GM12878 (cell line): ENCODE results near the gene ST8SIA1. TPM values are rescaled to one million over a fixed set of nuclear protein-coding genes. Genes with fewer than 3 reads are reported as not detected.

Experiments
- ATAC-seq: fragments of 200-7000 bp; cut with Tn5 transposase; 3 replicates; pipeline ENCODE4 v1.9.1; 2020; ENCODE audit warnings: mild to moderate bottlenecking, moderate library complexity
- BruUV-seq: library from RNA; stranded (reverse); fragments of 400-500 nt; replicated peaks from 2 replicates; lab custom pipeline; 2021; lab: Mats Ljungman, UMichigan
- CTCF ChIA-PET: fragments of 300-600 bp; sonication (Branson Sonifier 250); formaldehyde crosslinking; extraction: SDS; loops from one replicate; lab custom pipeline; 2021; ENCODE audit warnings: inconsistent platforms; lab: Yijun Ruan, JAX
- POLR2A ChIA-PET: fragments of 350-600 bp; formaldehyde crosslinking; extraction: SDS; loops from one replicate; lab custom pipeline; 2021; ENCODE audit warnings: inconsistent platforms; lab: Charles Lee
- RAD21 ChIA-PET: fragments of 300-600 bp; sonication (Branson Sonifier 250); formaldehyde crosslinking; loops from one replicate; lab custom pipeline; 2023; ENCODE audit warnings: antibody characterized with exemption; ENCODE audit not compliant: unreplicated experiment; lab: Charles Lee
- SMC1A ChIA-PET: fragments of 300-600 bp; sonication (Branson Sonifier 250); formaldehyde crosslinking; loops from one replicate; lab custom pipeline; 2023; ENCODE audit not compliant: unreplicated experiment, uncharacterized antibody; lab: Charles Lee
- DNase-seq: peaks from one replicate; pipeline ENCODE4 v3.0.0-alpha.2; 2011; ENCODE audit warnings: low read depth, low spot score
- FAIRE-seq: peaks from 3 replicates; lab custom pipeline; 2011; peaks lifted over from hg19 to GRCh38; lab: Jason Lieb, UNC
- H2AFZ ChIP-seq: 2 replicates; pipeline ENCODE4 v1.6.0; 2011; ENCODE audit warnings: low read depth, low read length, control low read depth; ENCODE audit not compliant: control insufficient read depth
- H3K27ac ChIP-seq: 2 replicates; pipeline ENCODE4 v1.5.1; 2011; ENCODE audit warnings: control low read depth; ENCODE audit not compliant: control insufficient read depth, insufficient read depth
- H3K27me3 ChIP-seq, 2 experiments: replicated peaks in 1 of 2; 2 replicates each; pipeline versions ENCODE4 v1.6.0 to v1.6.1; 2011; ENCODE audit warnings: low read length in 1 of 2; ENCODE audit not compliant: control insufficient read depth in 2 of 2, insufficient read depth in 2 of 2
- H3K36me3 ChIP-seq, 2 experiments: 2 replicates each; pipeline ENCODE4 v1.5.1; 2011; ENCODE audit warnings: low read length in 1 of 2; ENCODE audit not compliant: control insufficient read depth in 2 of 2, insufficient read depth in 2 of 2
- H3K4me1 ChIP-seq: 2 replicates; pipeline ENCODE4 v1.6.1; 2011; ENCODE audit warnings: mild to moderate bottlenecking, low read length, moderate library complexity, mixed read lengths; ENCODE audit not compliant: control insufficient read depth, insufficient read depth
- H3K4me2 ChIP-seq: 2 replicates; pipeline ENCODE4 v1.6.0; 2011; ENCODE audit warnings: control low read depth; ENCODE audit not compliant: control insufficient read depth, insufficient read depth
- H3K4me3 ChIP-seq: fragments of 200-600 bp; sonication (generic); 2 replicates; pipeline ENCODE4 v1.5.1; 2016
- H3K79me2 ChIP-seq: 2 replicates; pipeline ENCODE4 v1.6.0; 2011; ENCODE audit warnings: low read length; ENCODE audit not compliant: control insufficient read depth, insufficient read depth
- H3K9ac ChIP-seq: 2 replicates; pipeline ENCODE4 v1.8.0; 2011; ENCODE audit warnings: low read length, control low read depth, mixed read lengths; ENCODE audit not compliant: control insufficient read depth, insufficient read depth
- H3K9me3 ChIP-seq: replicated peaks from 3 replicates; pipeline ENCODE4 v1.5.1; 2011; ENCODE audit warnings: mild to moderate bottlenecking, low read length; ENCODE audit not compliant: control insufficient read depth, insufficient read depth
- H4K20me1 ChIP-seq: 2 replicates; pipeline ENCODE4 v1.6.0; 2011; ENCODE audit not compliant: control insufficient read depth, insufficient read depth
- ATF2 ChIP-seq: IDR thresholded peaks from 2 replicates; pipeline ENCODE4 v1.6.1; 2012; ENCODE audit warnings: low read length, inconsistent platforms
- CHD1 ChIP-seq: IDR thresholded peaks from 2 replicates; pipeline ENCODE4 v1.6.1; 2012; ENCODE audit warnings: low read depth, low read length, improper control_type of control experiment
- CHD2 ChIP-seq: IDR thresholded peaks from 2 replicates; pipeline ENCODE4 v1.6.1; 2011; ENCODE audit warnings: low read depth, low read length, improper control_type of control experiment, borderline replicate concordance
- CREM ChIP-seq: IDR thresholded peaks from 2 replicates; pipeline ENCODE4 v1.6.1; 2014; ENCODE audit warnings: antibody characterized with exemption, low read depth
- CTCF ChIP-seq, 3 experiments: IDR thresholded peaks in 2 of 3; conservative IDR thresholded peaks in 1 of 3; 2 replicates each; pipeline ENCODE4 v1.5.1; 2011; ENCODE audit warnings: low read depth in 3 of 3, low read length in 3 of 3, mild to moderate bottlenecking in 3 of 3, control low read depth in 2 of 3, moderate library complexity in 2 of 3, inconsistent platforms in 1 of 3, mixed read lengths in 1 of 3; ENCODE audit not compliant: control insufficient read depth in 2 of 3, insufficient read depth in 1 of 3; ENCODE audit errors: extremely low read depth in 1 of 3
- EED ChIP-seq: sonication (generic); IDR thresholded peaks from 2 replicates; pipeline ENCODE4 v1.6.1; 2016; ENCODE audit warnings: antibody characterized with exemption, low read depth
- EGR1 ChIP-seq, 2 experiments: IDR thresholded peaks; 1 replicate in 1 of 2; 2 replicates in 1 of 2; pipeline ENCODE4 v1.6.1; 2011 to 2012; ENCODE audit warnings: low read depth in 2 of 2, low read length in 2 of 2, borderline replicate concordance in 1 of 2, mild to moderate bottlenecking in 1 of 2, moderate library complexity in 1 of 2
- HDAC6 ChIP-seq: fragments of 200-600 bp; sonication (generic); IDR thresholded peaks from one replicate; pipeline ENCODE4 v1.8.0; 2017; ENCODE audit warnings: antibody characterized with exemption; ENCODE audit not compliant: unreplicated experiment
- MEF2A ChIP-seq: IDR thresholded peaks from 2 replicates; pipeline ENCODE4 v1.6.1; 2011; ENCODE audit warnings: low read depth, mild to moderate bottlenecking, low read length, moderate library complexity; ENCODE audit not compliant: insufficient read depth
- MTA2 ChIP-seq: fragments of 450-650 bp; IDR thresholded peaks from 2 replicates; pipeline ENCODE4 v1.6.1; 2016; ENCODE audit warnings: low read depth, mild to moderate bottlenecking, moderate library complexity
- NBN ChIP-seq: fragments of 450-650 bp; IDR thresholded peaks from 2 replicates; pipeline ENCODE4 v1.6.1; 2016
- NR2F1 ChIP-seq: fragments of 450-650 bp; conservative IDR thresholded peaks from 2 replicates; pipeline ENCODE4 v1.6.1; 2017; ENCODE audit warnings: mild to moderate bottlenecking
- NRF1 ChIP-seq: conservative IDR thresholded peaks from 2 replicates; pipeline ENCODE4 v1.6.1; 2011; ENCODE audit warnings: mild to moderate bottlenecking, low read depth, low read length, improper control_type of control experiment
- POLR2AphosphoS2 ChIP-seq: IDR thresholded peaks from 2 replicates; pipeline ENCODE4 v1.6.1; 2011; ENCODE audit warnings: low read depth, mild to moderate bottlenecking, low read length, improper control_type of control experiment, moderate library complexity
- SIX5 ChIP-seq: IDR thresholded peaks from 2 replicates; pipeline ENCODE4 v1.6.1; 2011; ENCODE audit warnings: mild to moderate bottlenecking, low read depth, low read length, moderate library complexity; ENCODE audit not compliant: severe bottlenecking
- SRF ChIP-seq, 2 experiments: IDR thresholded peaks; 2 replicates each; pipeline ENCODE4 v1.6.1; 2011; ENCODE audit warnings: low read depth in 2 of 2, low read length in 2 of 2, mild to moderate bottlenecking in 1 of 2, moderate library complexity in 1 of 2
- STAT1 ChIP-seq: fragments of 450-650 bp; conservative IDR thresholded peaks from 2 replicates; pipeline ENCODE4 v1.6.1; 2014; ENCODE audit warnings: antibody characterized with exemption, mild to moderate bottlenecking
- TCF3 ChIP-seq: IDR thresholded peaks from 2 replicates; pipeline ENCODE4 v1.6.1; 2012; ENCODE audit warnings: low read depth, mild to moderate bottlenecking, low read length, borderline replicate concordance; ENCODE audit not compliant: insufficient read depth
- YY1 ChIP-seq: IDR thresholded peaks from 2 replicates; pipeline ENCODE4 v1.6.1; 2011; ENCODE audit warnings: low read depth, mild to moderate bottlenecking, low read length
- ZNF207 ChIP-seq: fragments of 450-650 bp; IDR thresholded peaks from 2 replicates; pipeline ENCODE4 v1.6.1; 2014; ENCODE audit warnings: antibody characterized with exemption, mild to moderate bottlenecking, borderline replicate concordance
- ZNF274 ChIP-seq: IDR thresholded peaks from one replicate; pipeline ENCODE4 v1.8.0; 2011; ENCODE audit not compliant: insufficient read length, insufficient read depth
- ZZZ3 ChIP-seq: IDR thresholded peaks from 2 replicates; pipeline ENCODE4 v1.6.1; 2011; ENCODE audit warnings: low read depth; ENCODE audit not compliant: control insufficient read depth, insufficient read length
- WGBS: methylation state at CpG from one replicate; pipeline ENCODE4 v1.1.6; 2016; ENCODE audit warnings: low lambda C conversion rate; ENCODE audit not compliant: insufficient replicate concordance, insufficient coverage; ENCODE audit errors: missing lambda C conversion rate; 5-methylcytosine and 5-hydroxymethylcytosine counted together
- in situ Hi-C: fragments of 300-500 bp; cut with MboI; formaldehyde crosslinking; loops from 9 replicates; pipeline ENCODE4 v1.14.3; 2018; ENCODE audit warnings: mixed read lengths
- intact Hi-C: fragments of 100-400 bp; cut with micrococcal nuclease; formaldehyde crosslinking; loops from one replicate; pipeline ENCODE4 v1.14.2; 2022; ENCODE audit not compliant: unreplicated experiment
- polyA plus RNA-seq, 11 experiments: library from polyadenylated mRNA; depleted of rRNA in 4 of 11; unstranded in 6 of 11; stranded (reverse) in 5 of 11; fragments of >200 nt; fragmentation: Nextera tagmentation in 4 of 11; fragmentation: Illumina TruSeq in 1 of 11; extraction: Ambion mirVana in 4 of 11; extraction: Trizol in 1 of 11; gene quantifications; 1 replicate in 1 of 11; 2 replicates in 10 of 11; pipeline versions ENCODE4 v1.2.1 to v1.2.3, GENCODE V29; 2011 to 2016; ENCODE audit warnings: inconsistent platforms in 2 of 11, missing spikeins in 2 of 11, low read depth in 1 of 11
- total RNA-seq, 4 experiments: library from RNA; depleted of rRNA in 3 of 4; stranded (reverse); fragments of >200 nt in 3 of 4; fragmentation: Illumina TruSeq in 1 of 4; extraction: Trizol in 1 of 4; gene quantifications; 2 replicates each; pipeline versions ENCODE4 v1.2.1 to v1.2.3, GENCODE V29; 2013 to 2021

The ST8SIA1 gene
- total and polyA plus RNA-seq, 10 of the 15 experiments (the other 5 are each of a cell fraction or from before 2014, with no cell fraction given), result 0.23 to 0.35 (median 0.23) TPM; not detected in 7

- TF ChIP-seq POLR2AphosphoS2 (no peak), SIX5 (no peak)
These were observed 131.7 kb downstream of the ST8SIA1 start (continued) for GRCh38 chr12:22202847-22203246.

- Histone ChIP-seq H4K20me1 (no peaks in the 10 kb centered on the region), H3K27ac (no peak overlapping the region), H3K4me2 (no peak overlapping the region), H2AFZ (no peak overlapping the region), H3K9me3 (no peaks in the 10 kb centered on the region), H3K4me3 (no peak overlapping the region), H3K9ac (no peak overlapping the region), H3K27me3 (no peaks in the 10 kb centered on the region), H3K79me2 (no peaks in the 10 kb centered on the region), H3K36me3 (no peaks in the 10 kb centered on the region), H3K4me1 (no peaks in the 10 kb centered on the region)
- RAD21 ChIA-PET, result no interaction called here
- POLR2A ChIA-PET, result no interaction called here
- intact Hi-C loops, result no loop called here
- SMC1A ChIA-PET, result no interaction called here
- in situ Hi-C loops, result no loop called here
- TF ChIP-seq EGR1 (IDR thresholded peaks at IDR 0.05; ENCODE audit: borderline replicate concordance in 1 of 2, low read depth in 2 of 2, low read length in 2 of 2) (no peak), CHD2 (no peak), ATF2 (no peak), ZNF207 (no peak), YY1 (no peak), HDAC6 (no peak), MEF2A (no peak), NBN (no peak), ZZZ3 (no peak), EED (no peak), STAT1 (no peak), SRF (IDR thresholded peaks at IDR 0.05; ENCODE audit: low read depth in 2 of 2, low read length in 2 of 2) (no peak), NRF1 (no peak), NR2F1 (no peak), MTA2 (no peak), ZNF274 (no peak), CHD1 (no peak), TCF3 (no peak), CREM (no peak), CTCF (IDR thresholded peaks at IDR 0.05 in 2 of 3, conservative IDR thresholded peaks at IDR 0.05 in 1 of 3; ENCODE audit: control insufficient read depth in 2 of 3, extremely low read depth in 1 of 3, insufficient read depth in 1 of 3, low read depth in 3 of 3, low read length in 3 of 3) (no peak)
- 0% methylated on average over 3 of the region's 3 CpGs for WGBS
- CTCF ChIA-PET, result no interaction called here
- DNase-seq, result no peak
- no TSS peak for BruUV-seq
- no peak for FAIRE-seq
- no peak for ATAC-seq
These were observed 133.4 kb downstream of the ST8SIA1 start for GRCh38 chr12:22201101-22201500.
